ENCODE results near the gene HSD17B1. TPM values are rescaled to one million over a fixed set of nuclear protein-coding genes. Genes with fewer than 3 reads are reported as not detected.
A peak's percentile ranks its signal among the peaks of the same experiment; 100 is the strongest.

HSD17B1 gene
- total and polyA plus RNA-seq, 2 of the 13 experiments (the other 11 are each of a cell fraction or from before 2014, with no cell fraction given), result 0.54 to 0.93 TPM

DNA sequence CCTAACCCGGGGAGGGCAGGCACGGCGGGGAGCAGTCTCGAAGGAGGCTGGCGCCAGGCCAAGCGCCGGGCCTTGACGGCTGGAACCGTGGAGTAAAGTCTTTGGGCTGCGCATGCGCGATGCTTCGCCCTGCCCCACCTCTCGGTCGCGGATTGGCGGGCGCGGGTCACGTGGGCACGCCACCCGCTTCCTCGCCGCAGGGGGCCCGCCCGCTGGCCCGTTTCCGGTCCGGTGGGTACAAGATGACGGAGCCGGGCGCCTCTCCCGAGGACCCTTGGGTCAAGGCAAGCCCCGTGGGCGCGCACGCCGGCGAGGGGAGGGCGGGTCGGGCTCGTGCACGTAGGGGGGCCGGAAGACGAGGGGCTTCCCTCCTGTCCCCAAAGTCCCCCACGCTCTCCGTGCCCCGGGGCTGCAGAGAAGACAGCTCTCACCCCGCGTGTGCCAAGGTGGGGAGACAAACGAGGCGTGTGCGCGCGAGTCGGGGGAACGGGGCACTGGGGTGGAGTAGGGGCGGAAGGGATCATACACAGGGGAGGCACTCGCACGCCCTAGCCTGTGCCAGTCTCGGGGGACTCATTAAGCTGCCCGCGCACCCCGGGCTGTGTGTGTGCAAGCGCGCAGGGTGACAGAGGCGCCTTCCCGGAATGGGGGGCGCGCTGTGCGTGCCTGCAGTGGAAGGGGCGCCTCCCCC is 14.3 kb downstream of the HSD17B1 start, which contains the start of gene MLX (continued):
- TF ChIP-seq ZNF790 (CRISPR knock-in tag; IDR thresholded peaks at IDR 0.05; ENCODE audit: borderline replicate concordance) (no peak; the same call in 1 of the 2 replicates), ZNF7 (CRISPR knock-in tag; IDR thresholded peaks at IDR 0.05) (no peak), PCBP1 (IDR thresholded peaks at IDR 0.05; ENCODE audit: borderline replicate concordance, low read depth, low read length) (no peak), FIP1L1 (IDR thresholded peaks at IDR 0.05; ENCODE audit: borderline replicate concordance, insufficient read depth, low read depth, low read length) (no peak), ZFP41 (CRISPR knock-in tag; IDR thresholded peaks at IDR 0.05; ENCODE audit: borderline replicate concordance) (no peak), ZNF772 (CRISPR knock-in tag; IDR thresholded peaks at IDR 0.05) (no peak), ZNF577 (CRISPR knock-in tag; IDR thresholded peaks at IDR 0.05; ENCODE audit: borderline replicate concordance, low read depth) (no peak), ZNF253 (CRISPR knock-in tag; IDR thresholded peaks at IDR 0.05; ENCODE audit: borderline replicate concordance) (peak; percentile 81; the same call in 1 of the 2 replicates), NR2F6 (IDR thresholded peaks at IDR 0.05) (0 out of 2 replicates have a peak, but pooled peaks have one; percentile 22), NR2F6 (CRISPR knock-in tag; IDR thresholded peaks at IDR 0.05) (peak; percentile 89), ZNF33B (CRISPR knock-in tag; IDR thresholded peaks at IDR 0.05) (no peak), AGO1 (IDR thresholded peaks at IDR 0.05; ENCODE audit: low read depth, low read length, poor library complexity, severe bottlenecking) (peak; percentile 94), ADNP (CRISPR knock-in tag; IDR thresholded peaks at IDR 0.05) (no peak), ZNF484 (CRISPR knock-in tag; IDR thresholded peaks at IDR 0.05; ENCODE audit: borderline replicate concordance, low read depth) (peak; percentile 46; the same call in 1 of the 2 replicates), MBD4 (IDR thresholded peaks at IDR 0.05; ENCODE audit: borderline replicate concordance, low read length) (no peak), RELA (CRISPR knock-in tag; IDR thresholded peaks at IDR 0.05) (no peak; the same call in none of the 2 replicates), BRD4 (CRISPR knock-in tag; IDR thresholded peaks at IDR 0.05) (no peak; the same call in 1 of the 2 replicates), ZNF274 (CRISPR knock-in tag; IDR thresholded peaks at IDR 0.05) (peak; percentile 80; the same call in 1 of the 2 replicates), RAD51 (IDR thresholded peaks at IDR 0.05; ENCODE audit: borderline replicate concordance) (peak; percentile 95), ZNF660 (CRISPR knock-in tag; IDR thresholded peaks at IDR 0.05; ENCODE audit: borderline replicate concordance, low read depth) (no peak), MED8 (CRISPR knock-in tag; IDR thresholded peaks at IDR 0.05; ENCODE audit: insufficient replicate concordance) (peak; percentile 65), ZNF17 (CRISPR knock-in tag; IDR thresholded peaks at IDR 0.05) (no peak), TGIF2 (CRISPR knock-in tag; IDR thresholded peaks at IDR 0.05) (peak; percentile 86), KDM1A (CRISPR knock-in tag; IDR thresholded peaks at IDR 0.05) (no peak)
- TF ChIP-seq, protein P1, sequence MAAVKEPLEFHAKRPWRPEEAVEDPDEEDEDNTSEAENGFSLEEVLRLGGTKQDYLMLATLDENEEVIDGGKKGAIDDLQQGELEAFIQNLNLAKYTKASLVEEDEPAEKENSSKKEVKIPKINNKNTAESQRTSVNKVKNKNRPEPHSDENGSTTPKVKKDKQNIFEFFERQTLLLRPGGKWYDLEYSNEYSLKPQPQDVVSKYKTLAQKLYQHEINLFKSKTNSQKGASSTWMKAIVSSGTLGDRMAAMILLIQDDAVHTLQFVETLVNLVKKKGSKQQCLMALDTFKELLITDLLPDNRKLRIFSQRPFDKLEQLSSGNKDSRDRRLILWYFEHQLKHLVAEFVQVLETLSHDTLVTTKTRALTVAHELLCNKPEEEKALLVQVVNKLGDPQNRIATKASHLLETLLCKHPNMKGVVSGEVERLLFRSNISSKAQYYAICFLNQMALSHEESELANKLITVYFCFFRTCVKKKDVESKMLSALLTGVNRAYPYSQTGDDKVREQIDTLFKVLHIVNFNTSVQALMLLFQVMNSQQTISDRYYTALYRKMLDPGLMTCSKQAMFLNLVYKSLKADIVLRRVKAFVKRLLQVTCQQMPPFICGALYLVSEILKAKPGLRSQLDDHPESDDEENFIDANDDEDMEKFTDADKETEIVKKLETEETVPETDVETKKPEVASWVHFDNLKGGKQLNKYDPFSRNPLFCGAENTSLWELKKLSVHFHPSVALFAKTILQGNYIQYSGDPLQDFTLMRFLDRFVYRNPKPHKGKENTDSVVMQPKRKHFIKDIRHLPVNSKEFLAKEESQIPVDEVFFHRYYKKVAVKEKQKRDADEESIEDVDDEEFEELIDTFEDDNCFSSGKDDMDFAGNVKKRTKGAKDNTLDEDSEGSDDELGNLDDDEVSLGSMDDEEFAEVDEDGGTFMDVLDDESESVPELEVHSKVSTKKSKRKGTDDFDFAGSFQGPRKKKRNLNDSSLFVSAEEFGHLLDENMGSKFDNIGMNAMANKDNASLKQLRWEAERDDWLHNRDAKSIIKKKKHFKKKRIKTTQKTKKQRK (IDR thresholded peaks at IDR 0.05; ENCODE audit: low read length), result no peak
- TF ChIP-seq, protein P2, sequence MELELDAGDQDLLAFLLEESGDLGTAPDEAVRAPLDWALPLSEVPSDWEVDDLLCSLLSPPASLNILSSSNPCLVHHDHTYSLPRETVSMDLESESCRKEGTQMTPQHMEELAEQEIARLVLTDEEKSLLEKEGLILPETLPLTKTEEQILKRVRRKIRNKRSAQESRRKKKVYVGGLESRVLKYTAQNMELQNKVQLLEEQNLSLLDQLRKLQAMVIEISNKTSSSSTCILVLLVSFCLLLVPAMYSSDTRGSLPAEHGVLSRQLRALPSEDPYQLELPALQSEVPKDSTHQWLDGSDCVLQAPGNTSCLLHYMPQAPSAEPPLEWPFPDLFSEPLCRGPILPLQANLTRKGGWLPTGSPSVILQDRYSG (CRISPR knock-in tag; IDR thresholded peaks at IDR 0.05), result 0 out of 2 replicates have a peak, but pooled peaks have one; percentile 72
- TF ChIP-seq, protein P3, sequence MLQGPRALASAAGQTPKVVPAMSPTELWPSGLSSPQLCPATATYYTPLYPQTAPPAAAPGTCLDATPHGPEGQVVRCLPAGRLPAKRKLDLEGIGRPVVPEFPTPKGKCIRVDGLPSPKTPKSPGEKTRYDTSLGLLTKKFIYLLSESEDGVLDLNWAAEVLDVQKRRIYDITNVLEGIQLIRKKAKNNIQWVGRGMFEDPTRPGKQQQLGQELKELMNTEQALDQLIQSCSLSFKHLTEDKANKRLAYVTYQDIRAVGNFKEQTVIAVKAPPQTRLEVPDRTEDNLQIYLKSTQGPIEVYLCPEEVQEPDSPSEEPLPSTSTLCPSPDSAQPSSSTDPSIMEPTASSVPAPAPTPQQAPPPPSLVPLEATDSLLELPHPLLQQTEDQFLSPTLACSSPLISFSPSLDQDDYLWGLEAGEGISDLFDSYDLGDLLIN (CRISPR knock-in tag; IDR thresholded peaks at IDR 0.05; ENCODE audit: borderline replicate concordance), result no peak
